Nephron progenitor cell (in vitro differentiated cells): ENCODE data around the gene RBM4.

Experiments used
- DNase-seq: peaks from one replicate; pipeline ENCODE4 v3.0.0; 2021
- H3K27ac Mint-ChIP-seq: 2 replicates; pipeline ENCODE4 v1.8.0; 2021; ENCODE audit warnings: mild to moderate bottlenecking, moderate library complexity, mixed read lengths
- H3K27me3 Mint-ChIP-seq: 2 replicates; pipeline ENCODE4 v1.8.0; 2021; ENCODE audit warnings: mild to moderate bottlenecking, low read depth, mixed read lengths; ENCODE audit not compliant: poor library complexity
- H3K36me3 Mint-ChIP-seq: 2 replicates; pipeline ENCODE4 v1.8.0; 2021; ENCODE audit warnings: low read depth, mixed read lengths
- H3K4me1 Mint-ChIP-seq: 2 replicates; pipeline ENCODE4 v1.8.0; 2021; ENCODE audit warnings: mixed read lengths
- H3K4me3 Mint-ChIP-seq: 2 replicates; pipeline ENCODE4 v1.8.0; 2021; ENCODE audit warnings: mild to moderate bottlenecking, moderate library complexity, mixed read lengths
- H3K9me3 Mint-ChIP-seq: 2 replicates; pipeline ENCODE4 v1.8.0; 2021; ENCODE audit warnings: mild to moderate bottlenecking, moderate library complexity, mixed read lengths
- TF ChIP-seq, protein P1 (sequence below): fragments of 200-600 bp; sonication (generic); IDR thresholded peaks from 2 replicates; pipeline ENCODE4 v1.5.0; 2021; ENCODE audit warnings: antibody characterized with exemption

RBM4 gene

DNA sequence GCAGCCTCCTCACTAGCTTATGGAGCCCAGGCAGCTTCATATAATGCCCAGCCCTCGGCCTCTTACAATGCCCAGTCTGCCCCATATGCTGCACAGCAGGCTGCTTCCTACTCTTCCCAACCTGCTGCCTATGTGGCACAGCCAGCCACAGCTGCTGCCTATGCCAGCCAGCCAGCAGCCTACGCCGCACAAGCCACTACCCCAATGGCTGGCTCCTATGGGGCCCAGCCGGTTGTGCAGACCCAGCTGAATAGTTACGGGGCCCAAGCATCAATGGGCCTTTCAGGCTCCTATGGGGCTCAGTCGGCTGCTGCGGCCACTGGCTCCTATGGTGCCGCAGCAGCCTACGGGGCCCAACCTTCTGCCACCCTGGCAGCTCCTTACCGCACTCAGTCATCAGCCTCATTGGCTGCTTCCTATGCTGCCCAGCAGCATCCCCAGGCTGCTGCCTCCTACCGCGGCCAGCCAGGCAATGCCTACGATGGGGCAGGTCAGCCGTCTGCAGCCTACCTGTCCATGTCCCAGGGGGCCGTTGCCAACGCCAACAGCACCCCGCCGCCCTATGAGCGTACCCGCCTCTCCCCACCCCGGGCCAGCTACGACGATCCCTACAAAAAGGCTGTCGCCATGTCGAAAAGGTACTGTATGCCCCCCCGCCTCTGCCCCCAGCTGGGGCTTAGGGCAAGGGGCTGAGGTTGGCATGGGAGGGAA lies 13.3 kb upstream of the RBM4 start:
- Mint-ChIP-seq H3K36me3 (peaks cover 73% of the 10 kb centered on the region), H3K4me3 (no peak overlapping the region), H3K4me1 (peaks cover 9% of the 10 kb centered on the region), H3K9me3 (no peaks in the 10 kb centered on the region), H3K27me3 (peaks cover 3% of the 10 kb centered on the region), H3K27ac (no peak overlapping the region)
- DNase-seq = no peak
- TF ChIP-seq, protein P1, sequence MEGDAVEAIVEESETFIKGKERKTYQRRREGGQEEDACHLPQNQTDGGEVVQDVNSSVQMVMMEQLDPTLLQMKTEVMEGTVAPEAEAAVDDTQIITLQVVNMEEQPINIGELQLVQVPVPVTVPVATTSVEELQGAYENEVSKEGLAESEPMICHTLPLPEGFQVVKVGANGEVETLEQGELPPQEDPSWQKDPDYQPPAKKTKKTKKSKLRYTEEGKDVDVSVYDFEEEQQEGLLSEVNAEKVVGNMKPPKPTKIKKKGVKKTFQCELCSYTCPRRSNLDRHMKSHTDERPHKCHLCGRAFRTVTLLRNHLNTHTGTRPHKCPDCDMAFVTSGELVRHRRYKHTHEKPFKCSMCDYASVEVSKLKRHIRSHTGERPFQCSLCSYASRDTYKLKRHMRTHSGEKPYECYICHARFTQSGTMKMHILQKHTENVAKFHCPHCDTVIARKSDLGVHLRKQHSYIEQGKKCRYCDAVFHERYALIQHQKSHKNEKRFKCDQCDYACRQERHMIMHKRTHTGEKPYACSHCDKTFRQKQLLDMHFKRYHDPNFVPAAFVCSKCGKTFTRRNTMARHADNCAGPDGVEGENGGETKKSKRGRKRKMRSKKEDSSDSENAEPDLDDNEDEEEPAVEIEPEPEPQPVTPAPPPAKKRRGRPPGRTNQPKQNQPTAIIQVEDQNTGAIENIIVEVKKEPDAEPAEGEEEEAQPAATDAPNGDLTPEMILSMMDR = no peak

DNA sequence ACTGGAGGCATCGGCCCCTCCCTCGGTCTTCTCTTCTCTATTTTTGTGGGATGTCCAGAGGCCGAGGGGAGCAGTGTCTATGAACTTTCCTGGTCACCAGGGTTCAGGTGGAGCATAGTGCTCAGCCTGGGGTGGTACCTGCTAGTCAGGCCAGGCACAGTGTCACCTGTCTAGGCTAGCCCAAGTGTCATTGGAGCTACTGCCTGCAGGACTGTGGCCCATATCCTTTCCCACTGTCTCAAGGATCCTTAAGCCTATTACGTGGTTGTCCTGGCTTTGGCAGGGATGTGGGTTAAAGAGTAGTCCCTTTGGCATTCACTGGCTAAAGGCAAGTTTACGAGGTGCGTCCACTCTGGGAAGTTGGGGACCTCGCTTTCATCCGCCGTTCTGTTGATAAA lies 12.8 kb upstream of the RBM4 start:
- Mint-ChIP-seq H3K27me3 (peaks cover 3% of the 10 kb centered on the region), H3K27ac (no peak overlapping the region), H3K4me1 (peaks cover 9% of the 10 kb centered on the region), H3K4me3 (no peak overlapping the region), H3K36me3 (peaks cover 76% of the 10 kb centered on the region), H3K9me3 (no peaks in the 10 kb centered on the region)
- no peak for DNase-seq
- TF ChIP-seq, protein P1 = no peak

DNA sequence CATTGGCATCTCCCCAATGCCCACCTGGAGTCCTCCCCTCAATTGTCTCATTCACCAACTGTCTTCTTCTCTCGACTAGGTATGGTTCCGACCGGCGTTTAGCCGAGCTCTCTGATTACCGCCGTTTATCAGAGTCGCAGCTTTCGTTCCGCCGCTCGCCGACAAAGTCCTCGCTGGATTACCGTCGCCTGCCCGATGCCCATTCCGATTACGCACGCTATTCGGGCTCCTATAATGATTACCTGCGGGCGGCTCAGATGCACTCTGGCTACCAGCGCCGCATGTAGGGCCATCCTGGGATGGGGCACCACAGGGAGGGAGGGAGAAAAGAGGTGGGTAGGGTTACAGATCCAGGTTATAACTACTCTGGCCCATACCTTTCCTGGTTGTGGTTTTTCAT lies 12.1 kb upstream of the RBM4 start:
- Mint-ChIP-seq H3K27ac (no peak overlapping the region), H3K9me3 (no peaks in the 10 kb centered on the region), H3K4me3 (no peak overlapping the region), H3K27me3 (peaks cover 3% of the 10 kb centered on the region), H3K36me3 (peaks cover 78% of the 10 kb centered on the region), H3K4me1 (peaks cover 4% of the 10 kb centered on the region)
- TF ChIP-seq, protein P1 = no peak
- DNase-seq = no peak

DNA sequence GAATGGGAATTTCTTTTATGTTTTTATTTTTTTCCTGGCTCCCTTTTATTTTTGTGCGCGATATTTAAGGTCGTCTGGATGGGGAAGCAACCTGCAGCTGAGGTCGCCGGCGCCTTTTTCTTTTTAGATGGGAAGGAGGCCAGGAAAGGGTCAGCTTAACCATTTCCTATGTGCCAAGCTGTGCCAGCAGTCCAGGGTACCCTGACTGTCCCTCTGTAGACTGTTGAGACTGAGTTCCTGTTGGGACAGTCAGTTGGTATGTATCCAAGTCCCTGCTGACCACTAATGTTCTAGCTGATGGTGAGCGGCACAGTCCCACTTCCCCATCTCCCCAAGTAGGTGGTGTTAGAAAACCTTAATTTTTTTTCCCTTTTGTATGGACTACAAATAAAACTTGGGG lies 11.6 kb upstream of the RBM4 start:
- no peak for DNase-seq
- H3K4me1 Mint-ChIP-seq = peaks cover 4% of the 10 kb centered on the region
- peaks cover 83% of the 10 kb centered on the region for H3K36me3 Mint-ChIP-seq
- no peaks in the 10 kb centered on the region for H3K9me3 Mint-ChIP-seq
- H3K27me3 Mint-ChIP-seq = peaks cover 3% of the 10 kb centered on the region
- H3K27ac Mint-ChIP-seq = no peak overlapping the region
- TF ChIP-seq, protein P1 = no peak
- no peak overlapping the region for H3K4me3 Mint-ChIP-seq

DNA sequence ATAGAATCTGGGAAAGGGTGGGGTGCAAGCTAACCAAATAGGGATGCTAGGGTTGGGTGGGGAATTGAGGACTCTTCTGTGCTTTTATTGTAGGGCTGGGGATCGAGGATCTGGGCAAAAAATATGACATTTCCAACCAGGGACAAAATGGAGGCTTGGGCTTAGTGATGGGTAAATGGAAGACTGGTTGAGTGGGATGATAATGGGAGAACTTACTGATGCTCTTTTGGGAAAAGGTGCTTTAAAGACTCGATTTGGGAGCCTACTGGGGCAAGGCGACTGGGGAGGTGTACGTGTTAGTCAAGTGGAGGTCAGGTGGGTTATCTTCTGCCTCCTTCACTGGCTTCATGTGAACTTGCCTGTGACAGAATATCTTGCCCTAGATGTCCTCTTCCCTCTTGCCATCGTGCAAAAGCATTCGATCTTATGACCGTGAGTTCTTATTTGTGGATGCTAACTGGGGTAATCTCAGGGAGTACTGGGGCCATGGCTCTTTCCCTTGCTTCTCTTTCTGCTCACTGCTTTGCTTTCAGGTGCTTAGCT lies 10.4 kb upstream of the RBM4 start:
- Mint-ChIP-seq H3K4me3 (no peak overlapping the region), H3K36me3 (peaks cover 87% of the 10 kb centered on the region), H3K27ac (peak overlapping the region; percentile 22), H3K27me3 (peaks cover 3% of the 10 kb centered on the region), H3K9me3 (no peaks in the 10 kb centered on the region), H3K4me1 (no peaks in the 10 kb centered on the region)
- TF ChIP-seq, protein P1 = no peak
- no peak for DNase-seq

DNA sequence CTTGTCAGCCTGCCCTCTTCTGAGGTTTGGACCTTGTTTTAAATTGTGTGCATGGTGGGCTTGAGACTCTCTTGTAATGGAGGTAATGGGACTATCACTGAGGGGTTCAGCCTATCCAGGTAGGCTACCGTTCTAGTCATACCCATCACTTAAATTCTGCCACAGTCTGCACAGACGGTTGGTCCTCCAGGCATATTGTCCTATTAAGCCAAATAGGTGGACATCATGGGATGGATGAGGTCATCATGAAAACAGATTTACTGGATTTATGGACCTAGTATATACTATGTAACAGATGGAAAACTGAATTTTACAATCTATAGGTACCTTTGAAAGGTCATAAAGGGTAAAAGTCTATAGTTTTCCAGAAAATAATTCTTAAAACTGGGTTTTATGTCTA lies 9.1 kb upstream of the RBM4 start:
- Mint-ChIP-seq H3K36me3 (peaks cover 82% of the 10 kb centered on the region), H3K4me1 (no peaks in the 10 kb centered on the region), H3K4me3 (no peak overlapping the region), H3K27me3 (peaks cover 3% of the 10 kb centered on the region), H3K27ac (peak overlapping the region; percentile 72), H3K9me3 (no peaks in the 10 kb centered on the region)
- no peak for DNase-seq
- TF ChIP-seq, protein P1 = no peak
